GM12878 (cell line): ENCODE data around the gene RBBP4.

Source experiments
- CBX5 ChIP-seq: sonication (generic); IDR thresholded peaks from 2 replicates; pipeline ENCODE4 v1.6.1; 2016; ENCODE audit warnings: low read depth, moderate library complexity, mild to moderate bottlenecking, inconsistent platforms
- MTA2 ChIP-seq: fragments of 450-650 bp; IDR thresholded peaks from 2 replicates; pipeline ENCODE4 v1.6.1; 2016; ENCODE audit warnings: low read depth, mild to moderate bottlenecking, moderate library complexity
- NKRF ChIP-seq: fragments of 450-650 bp; conservative IDR thresholded peaks from 2 replicates; pipeline ENCODE4 v1.6.1; 2017; ENCODE audit warnings: mild to moderate bottlenecking, moderate library complexity
- POLR2A ChIP-seq: IDR thresholded peaks from 2 replicates; pipeline ENCODE4 v1.6.1; 2011; ENCODE audit warnings: low read depth, mild to moderate bottlenecking, low read length
- SP1 ChIP-seq: IDR thresholded peaks from one replicate; pipeline ENCODE4 v1.6.1; 2011; ENCODE audit warnings: low read depth, low read length
- TCF3 ChIP-seq: IDR thresholded peaks from 2 replicates; pipeline ENCODE4 v1.6.1; 2012; ENCODE audit warnings: low read depth, mild to moderate bottlenecking, low read length, borderline replicate concordance; ENCODE audit not compliant: insufficient read depth

- TF ChIP-seq SP1, result no peak
- no peak for TF ChIP-seq CBX5
- no peak for TF ChIP-seq TCF3
- TF ChIP-seq POLR2A, result no peak
- TF ChIP-seq NKRF, result no peak
- TF ChIP-seq MTA2, result no peak
Observed at GRCh38 chr1:32635508-32636277, 15.3 kb upstream of the RBBP4 start.
